H1 (cell line): Measurements from ENCODE around the gene ZC3H7B. TPM values are rescaled to one million over a fixed set of nuclear protein-coding genes. Genes with fewer than 3 reads are reported as not detected.

Experiments
- CTCF ChIA-PET: fragments of 300-600 bp; sonication (Branson Sonifier 250); formaldehyde crosslinking; loops from one replicate; lab custom pipeline; 2021; ENCODE audit not compliant: partially characterized antibody; lab: Charles Lee
- POLR2A ChIA-PET: fragments of 300-600 bp; sonication (Branson Sonifier 250); formaldehyde crosslinking; loops from one replicate; lab custom pipeline; 2021; ENCODE audit warnings: inconsistent platforms; ENCODE audit not compliant: partially characterized antibody; lab: Charles Lee
- DNase-seq, 2 experiments: peaks; one replicate each; pipeline versions ENCODE4 v3.0.0 to v3.0.0-alpha.2; 2010 to 2022; ENCODE audit warnings: low spot score in 2 of 2, low read depth in 1 of 2, mixed read lengths in 1 of 2
- FAIRE-seq: peaks from 2 replicates; lab custom pipeline; 2011; peaks lifted over from hg19 to GRCh38; lab: Jason Lieb, UNC
- H2AFZ ChIP-seq: 2 replicates; pipeline ENCODE4 v1.8.1; 2012; ENCODE audit warnings: low read length, inconsistent platforms
- H2AK5ac ChIP-seq: 2 replicates; pipeline ENCODE4 v1.6.1; 2013; ENCODE audit warnings: low read depth, low read length
- H2BK120ac ChIP-seq: replicated peaks from 2 replicates; pipeline ENCODE3; 2013; ENCODE audit warnings: low read depth, low read length, inconsistent platforms
- H2BK12ac ChIP-seq: 2 replicates; pipeline ENCODE4 v1.6.1; 2013; ENCODE audit warnings: low read depth, low read length
- H2BK15ac ChIP-seq: 2 replicates; pipeline ENCODE4 v1.6.1; 2013; ENCODE audit warnings: low read length
- H2BK20ac ChIP-seq: 2 replicates; pipeline ENCODE4 v1.6.1; 2013; ENCODE audit warnings: low read length
- H2BK5ac ChIP-seq: 2 replicates; pipeline ENCODE4 v1.6.1; 2013; ENCODE audit warnings: low read depth, low read length
- H3K14ac ChIP-seq: 2 replicates; pipeline ENCODE4 v1.6.1; 2013; ENCODE audit warnings: inconsistent platforms; ENCODE audit not compliant: insufficient read length
- H3K18ac ChIP-seq: 2 replicates; pipeline ENCODE4 v1.6.1; 2013; ENCODE audit warnings: low read length; ENCODE audit errors: extremely low read depth
- H3K23ac ChIP-seq: 2 replicates; pipeline ENCODE4 v1.6.1; 2013; ENCODE audit warnings: inconsistent platforms; ENCODE audit not compliant: insufficient read length
- H3K23me2 ChIP-seq: 2 replicates; pipeline ENCODE4 v1.6.1; 2013; ENCODE audit warnings: low read depth, low read length
- H3K27ac ChIP-seq: 2 replicates; pipeline ENCODE4 v1.6.1; 2011; ENCODE audit warnings: low read depth, low read length, inconsistent platforms
- H3K27me3 ChIP-seq, 4 experiments: replicated peaks in 1 of 4; 1 replicate in 1 of 4; 2 replicates in 3 of 4; pipeline versions ENCODE4 v1.6.1 to v1.8.1; 2011 to 2013; ENCODE audit warnings: low read length in 3 of 4, mild to moderate bottlenecking in 3 of 4, inconsistent platforms in 2 of 4, mixed read lengths in 2 of 4, moderate library complexity in 1 of 4; ENCODE audit not compliant: control insufficient read depth in 3 of 4, insufficient read depth in 3 of 4; ENCODE audit errors: extremely low read depth in 1 of 4
- H3K36me3 ChIP-seq, 4 experiments: 2 replicates each; pipeline versions ENCODE4 v1.6.1 to v1.8.1; 2011 to 2013; ENCODE audit warnings: mild to moderate bottlenecking in 4 of 4, low read length in 3 of 4, moderate library complexity in 2 of 4, control low read depth in 1 of 4, inconsistent platforms in 1 of 4; ENCODE audit not compliant: insufficient read depth in 4 of 4, control insufficient read depth in 2 of 4
- H3K4ac ChIP-seq: replicated peaks from 2 replicates; pipeline ENCODE3; 2013; ENCODE audit warnings: low read length, low read depth, mixed read lengths, inconsistent platforms; ENCODE audit not compliant: insufficient read length
- H3K4me1 ChIP-seq, 4 experiments: replicated peaks in 1 of 4; 1 replicate in 1 of 4; 2 replicates in 3 of 4; pipeline versions ENCODE4 v1.6.1 to v1.8.1; 2011 to 2013; ENCODE audit warnings: low read length in 3 of 4, inconsistent platforms in 2 of 4, mixed read lengths in 1 of 4; ENCODE audit not compliant: insufficient read depth in 4 of 4, control insufficient read depth in 3 of 4
- H3K4me2 ChIP-seq, 2 experiments: 2 replicates each; pipeline versions ENCODE4 v1.6.1 to v1.8.1; 2011 to 2013; ENCODE audit warnings: low read depth in 2 of 2, low read length in 2 of 2, control low read depth in 1 of 2, inconsistent platforms in 1 of 2, mild to moderate bottlenecking in 1 of 2; ENCODE audit not compliant: insufficient read depth in 1 of 2
- H3K4me3 ChIP-seq, 4 experiments: fragments of 200-600, 300-600 bp in 1 of 4; sonication (generic), shearing (Covaris generic), sonication (Bioruptor Twin) in 1 of 4; 2 replicates each; pipeline versions ENCODE4 v1.5.1 to v1.8.1; 2011 to 2016; ENCODE audit warnings: low read length in 4 of 4, low read depth in 3 of 4, control low read depth in 2 of 4, inconsistent platforms in 2 of 4, mild to moderate bottlenecking in 2 of 4, mixed read lengths in 1 of 4, moderate library complexity in 1 of 4; ENCODE audit not compliant: insufficient read depth in 2 of 4; ENCODE audit errors: extremely low read depth in 1 of 4
- H3K56ac ChIP-seq: replicated peaks from 2 replicates; pipeline ENCODE3; 2013; ENCODE audit warnings: low read depth, mild to moderate bottlenecking, mixed read lengths, low read length, inconsistent platforms; ENCODE audit not compliant: insufficient read length
- H3K79me1 ChIP-seq: 2 replicates; pipeline ENCODE4 v1.6.1; 2013; ENCODE audit warnings: low read depth, low read length, control low read depth
- H3K79me2 ChIP-seq, 2 experiments: 2 replicates each; pipeline versions ENCODE4 v1.6.1 to v1.8.1; 2012 to 2013; ENCODE audit warnings: low read length in 2 of 2, mild to moderate bottlenecking in 2 of 2, inconsistent platforms in 1 of 2; ENCODE audit not compliant: insufficient read depth in 2 of 2, control insufficient read depth in 1 of 2
- H3K9ac ChIP-seq, 4 experiments: replicated peaks in 1 of 4; 1 replicate in 1 of 4; 2 replicates in 3 of 4; pipeline versions ENCODE4 v1.6.1 to v1.8.1; 2011 to 2013; ENCODE audit warnings: low read depth in 3 of 4, low read length in 3 of 4, control low read depth in 2 of 4, mild to moderate bottlenecking in 2 of 4, moderate library complexity in 2 of 4, inconsistent platforms in 1 of 4; ENCODE audit errors: extremely low read depth in 1 of 4
- H3K9me3 ChIP-seq, 2 experiments: 2 replicates each; pipeline versions ENCODE4 v1.6.1 to v1.8.1; 2012 to 2013; ENCODE audit warnings: mild to moderate bottlenecking in 2 of 2, moderate library complexity in 2 of 2, control low read depth in 1 of 2, inconsistent platforms in 1 of 2, low read depth in 1 of 2, low read length in 1 of 2, mixed read lengths in 1 of 2; ENCODE audit not compliant: insufficient read depth in 2 of 2
- H4K20me1 ChIP-seq, 2 experiments: replicated peaks in 1 of 2; 2 replicates each; pipeline versions ENCODE3 to v1.8.1; 2011 to 2013; ENCODE audit warnings: inconsistent platforms in 2 of 2, low read length in 2 of 2, mild to moderate bottlenecking in 1 of 2; ENCODE audit not compliant: insufficient read depth in 2 of 2, control insufficient read depth in 1 of 2
- H4K5ac ChIP-seq: 2 replicates; pipeline ENCODE4 v1.6.1; 2013; ENCODE audit warnings: low read length, low read depth, mixed read lengths, inconsistent platforms; ENCODE audit not compliant: insufficient read length
- H4K8ac ChIP-seq: 2 replicates; pipeline ENCODE4 v1.8.0; 2013; ENCODE audit warnings: mild to moderate bottlenecking, moderate library complexity, low read length, inconsistent platforms; ENCODE audit not compliant: insufficient read depth; ENCODE audit errors: extremely low read depth
- H4K91ac ChIP-seq: replicated peaks from 2 replicates; pipeline ENCODE3; 2013; ENCODE audit warnings: low read length, mixed read lengths, inconsistent platforms; ENCODE audit not compliant: insufficient read length
- CHD1 ChIP-seq: IDR thresholded peaks from 2 replicates; pipeline ENCODE4 v1.6.1; 2012; ENCODE audit warnings: low read depth, low read length, improper control_type of control experiment
- HDAC2 ChIP-seq, 2 experiments: fragments of 300-600 bp in 1 of 2; sonication (generic) in 1 of 2; IDR thresholded peaks; 2 replicates each; pipeline ENCODE4 v1.6.1; 2011 to 2012; ENCODE audit warnings: low read depth in 2 of 2, low read length in 2 of 2, mild to moderate bottlenecking in 2 of 2, moderate library complexity in 2 of 2, borderline replicate concordance in 1 of 2, inconsistent platforms in 1 of 2
- KDM4A ChIP-seq: IDR thresholded peaks from one replicate; pipeline ENCODE4 v1.7.1; 2012; ENCODE audit warnings: low read depth, mild to moderate bottlenecking, moderate library complexity, low read length, inconsistent platforms; ENCODE audit not compliant: severe bottlenecking
- SP1 ChIP-seq: IDR thresholded peaks from 2 replicates; pipeline ENCODE4 v1.6.1; 2011; ENCODE audit warnings: low read depth, low read length
- WGBS, 2 experiments: shearing (Covaris generic) in 1 of 2; methylation state at CpG; one replicate each; pipeline versions ENCODE4 v1.1.6 to v1.1.7; 2013 to 2015; ENCODE audit warnings: low lambda C conversion rate in 2 of 2, mixed read lengths in 2 of 2, inconsistent platforms in 1 of 2, low coverage in 1 of 2, missing lambda C conversion rate in 1 of 2; ENCODE audit not compliant: insufficient replicate concordance in 2 of 2, insufficient coverage in 1 of 2, insufficient read length in 1 of 2; ENCODE audit errors: extremely low coverage in 1 of 2, missing lambda C conversion rate in 1 of 2; 5-methylcytosine and 5-hydroxymethylcytosine counted together
- polyA plus RNA-seq, 7 experiments: library from polyadenylated mRNA; depleted of rRNA in 3 of 7; stranded (reverse) in 5 of 7; unstranded in 2 of 7; fragments of >200 nt in 5 of 7; fragments of 200-250 nt in 2 of 7; gene quantifications; 1 replicate in 5 of 7; 2 replicates in 1 of 7; 4 replicates in 1 of 7; pipeline versions ENCODE4 v1.2.1 to v1.2.3, GENCODE V29; 2011 to 2013; ENCODE audit warnings: missing spikeins in 2 of 7, mixed read lengths in 2 of 7
- total RNA-seq: library from RNA; stranded (reverse); fragmentation: NEBNext Ultra II Directional; extraction: Animal tissue kit (Norgen Biotek cat#: 25700); gene quantifications from 2 replicates; pipeline ENCODE4 v1.2.1, GENCODE V29; 2021

ZC3H7B gene
- total and polyA plus RNA-seq, 2 of the 8 experiments (the other 6 are each of a cell fraction or from before 2014, with no cell fraction given), result 35.5 to 78.6 TPM

DNA sequence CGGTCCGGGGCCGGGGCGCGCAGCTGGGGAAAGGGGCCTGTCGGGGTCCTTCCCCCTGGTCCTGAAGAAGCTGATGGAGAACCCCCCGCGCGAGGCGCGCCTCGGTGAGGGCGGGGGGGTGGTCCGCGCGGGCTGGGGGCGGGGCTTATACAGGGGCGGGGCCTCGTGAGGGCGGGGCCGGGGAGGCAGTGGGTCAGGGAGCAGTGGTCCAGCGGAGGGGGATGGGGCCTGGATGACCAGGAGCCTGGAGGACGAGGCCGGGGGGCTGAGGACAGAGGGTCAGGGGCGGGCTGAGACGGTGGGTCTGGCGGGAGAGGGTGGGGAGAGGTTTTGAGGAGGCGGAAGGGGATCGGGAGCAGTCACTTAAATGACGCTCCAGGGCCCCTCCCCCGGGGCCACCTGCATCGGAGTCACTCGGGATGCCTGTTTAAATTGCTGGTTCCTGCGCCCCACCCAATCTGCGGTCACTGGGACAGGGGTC lies 80.8 kb downstream of the ZC3H7B start:
- H3K23me2 ChIP-seq, result peaks cover 9% of the 10 kb centered on the region

More for the DNA sequence above, 80.8 kb downstream of the ZC3H7B start:
- Histone ChIP-seq H4K20me1 (peaks cover under 1 to 3% of the 10 kb centered on the region in 2 experiments), H3K4ac (no peak overlapping the region), H3K79me1 (no peaks in the 10 kb centered on the region; the same call in 1 of the 2 replicates), H2BK20ac (no peak overlapping the region), H3K4me1 (peaks cover 2 to 10% (median 5%) of the 10 kb centered on the region in 4 experiments), H3K27ac (peak overlapping the region; percentile 74; the same call in 1 of the 2 replicates), H3K56ac (no peak overlapping the region), H3K9me3 (no peaks in the 10 kb centered on the region), H2BK12ac (no peak overlapping the region), H2BK5ac (no peak overlapping the region; the same call in 1 of the 2 replicates), H3K23ac (no peak overlapping the region), H4K8ac (peak overlapping the region; percentile 97), H3K18ac (no peak overlapping the region), H2BK120ac (no peak overlapping the region), H3K79me2 (no peaks in the 10 kb centered on the region; a peak in 1 of 4 replicates), H3K9ac (peak overlapping the region; percentile 24 to 80 (median 42); a peak in 5 of 7 replicates), H4K5ac (no peak overlapping the region), H3K27me3 (no peaks in the 10 kb centered on the region), H3K36me3 (no peaks in the 10 kb centered on the region), H2AFZ (no peak overlapping the region), H3K4me2 (peak overlapping the region; percentile 89 to 100), H4K91ac (no peak overlapping the region), H2AK5ac (no peak overlapping the region), H2BK15ac (no peak overlapping the region), H3K4me3 (peak overlapping the region; percentile 66 to 79 (median 69)), H3K14ac (no peak overlapping the region)
- CTCF ChIA-PET, result interaction anchor here (0.7 to 3.7 kb wide), 5 partner anchors 21 to 141 kb away, joined by 3 to 11 read pairs (median 4); no protein-coding TSS in a partner anchor
- DNase-seq, result no peak
- 0 out of 4 replicates have a peak, but pooled peaks of 1 of the 2 experiments have one; percentile 54 for TF ChIP-seq HDAC2 (IDR thresholded peaks at IDR 0.05; ENCODE audit: borderline replicate concordance in 1 of 2, low read depth in 2 of 2, low read length in 2 of 2)
- TF ChIP-seq KDM4A, result peak; percentile 33
- TF ChIP-seq SP1, result 0 out of 2 replicates have a peak, but pooled peaks have one; percentile 15
- no peak for TF ChIP-seq CHD1
- POLR2A ChIA-PET, result interaction anchor here (0.6 to 7.5 kb wide), 31 partner anchors 11 to 361 kb away, joined by 3 to 129 read pairs (median 5); partner anchors contain the start of genes ACO2, DESI1, PHF5A and PMM1
- no peak for FAIRE-seq
- 0% methylated on average over 6 of the region's 35 CpGs; no CpG with 5 or more reads in 1 of the 2 experiments for WGBS, 2 experiments
